GM12873 (cell line): ENCODE measurements around the gene ARL6IP4.
A peak's percentile ranks its signal among the peaks of the same experiment; 100 is the strongest.

ENCODE experiments used
- CTCF ChIP-seq: IDR thresholded peaks from 2 replicates; pipeline ENCODE4 v1.5.1; 2012; ENCODE audit warnings: low read depth, mild to moderate bottlenecking, moderate library complexity, low read length, control low read depth; ENCODE audit not compliant: insufficient read depth; ENCODE audit errors: missing control alignments

Gene ARL6IP4

GRCh38 chr12:122980183-122981035 lies at the start of gene ARL6IP4:
ARL6IP4 (plus strand) TSS chr12:122980681; CDS start chr12:122981140, 459 bp downstream.
- peak; percentile 9 for TF ChIP-seq CTCF

GRCh38 chr12:122932207-122932606 lies 48.3 kb upstream of the ARL6IP4 start:
- no peak for TF ChIP-seq CTCF

- no peak for TF ChIP-seq CTCF
These were observed 45.8 kb upstream of the ARL6IP4 start for GRCh38 chr12:122934722-122935121.

GRCh38 chr12:122935318-122935717 lies 45.2 kb upstream of the ARL6IP4 start:
- no peak for TF ChIP-seq CTCF

GRCh38 chr12:122937622-122938091 lies 42.8 kb upstream of the ARL6IP4 start:
- TF ChIP-seq CTCF = no peak

- TF ChIP-seq CTCF = no peak
These were observed 41.4 kb upstream of the ARL6IP4 start for GRCh38 chr12:122939125-122939524.

- TF ChIP-seq CTCF = no peak
These were observed 37.8 kb upstream of the ARL6IP4 start for GRCh38 chr12:122942637-122943036.
